HG02840 (cell line): ENCODE results near the gene RBPMS2.

Experiments used
- ATAC-seq: cut with Tn5 transposase; IDR thresholded peaks from one replicate; pipeline ENCODE4 v1.9.1; 2021; ENCODE audit warnings: mild to moderate bottlenecking, moderate library complexity, moderate number of reproducible peaks; ENCODE audit not compliant: unreplicated experiment, low FRiP score

Gene RBPMS2

GRCh38 chr15:64698823-64699222, 76.6 kb downstream of the RBPMS2 start:
- ATAC-seq, result no peak

DNA sequence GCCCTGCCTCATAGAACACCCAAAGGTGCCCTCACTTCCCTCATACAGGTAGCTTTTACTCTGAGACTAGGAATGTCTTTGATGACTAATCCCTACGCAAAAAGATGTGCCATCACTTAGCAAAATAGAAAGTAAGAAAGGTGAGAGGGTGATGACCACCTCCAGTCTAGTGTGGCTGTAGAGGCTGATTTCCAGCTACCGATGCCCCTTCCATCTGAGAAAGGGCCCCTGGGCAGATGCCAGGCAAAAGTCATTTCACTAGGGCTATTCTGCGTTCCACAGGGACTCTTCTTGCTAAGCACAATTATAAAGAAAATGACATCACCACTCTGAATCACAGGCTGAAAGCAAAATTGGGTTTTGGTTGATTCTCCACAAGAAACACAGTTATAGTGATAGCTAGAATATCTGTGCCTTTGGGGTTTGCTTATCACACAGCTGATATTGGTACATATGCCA, 77.4 kb downstream of the RBPMS2 start:
- no peak for ATAC-seq

DNA sequence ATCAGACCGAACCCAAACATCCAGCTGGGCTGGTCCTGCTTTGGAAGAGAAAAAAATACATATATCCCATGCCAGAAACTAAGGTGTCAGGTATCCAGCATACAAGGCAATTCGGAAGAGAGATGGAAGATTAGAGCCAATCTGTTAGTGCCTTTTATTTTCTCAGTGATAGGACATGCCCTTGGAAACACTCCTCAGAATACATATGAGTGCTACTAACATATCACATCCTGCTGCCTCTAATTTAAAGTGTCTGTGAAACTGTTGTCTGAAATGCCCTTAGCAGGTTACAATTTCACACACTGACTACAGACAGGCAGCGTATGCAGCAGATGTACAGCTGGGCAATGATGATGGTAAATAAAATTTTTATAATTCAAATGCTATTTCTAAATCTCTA, 78.9 kb downstream of the RBPMS2 start:
- no peak for ATAC-seq

- ATAC-seq, result no peak
Observed at GRCh38 chr15:64695561-64695992, 79.8 kb downstream of the RBPMS2 start.

GRCh38 chr15:64694816-64695215, 80.6 kb downstream of the RBPMS2 start:
- no peak for ATAC-seq

DNA sequence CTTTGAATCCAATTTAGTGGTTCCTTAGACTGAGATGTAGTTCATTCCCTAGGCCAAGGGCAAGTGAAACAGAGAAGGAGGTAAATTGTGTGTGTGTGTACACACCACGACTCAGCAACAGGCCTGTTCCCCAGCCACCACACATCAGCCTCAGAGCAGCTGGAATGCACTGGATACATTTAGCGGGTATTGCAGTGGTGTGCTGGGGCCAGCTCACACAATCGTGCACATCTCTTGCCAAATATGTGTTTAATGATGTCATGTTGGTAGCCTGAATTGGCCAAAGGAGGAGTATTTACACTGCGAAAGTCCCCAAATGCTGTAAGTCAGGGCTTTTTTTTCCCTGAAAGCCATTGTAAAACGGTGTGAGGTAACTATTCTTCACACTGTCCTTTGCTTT, 82.3 kb downstream of the RBPMS2 start:
- no peak for ATAC-seq

DNA sequence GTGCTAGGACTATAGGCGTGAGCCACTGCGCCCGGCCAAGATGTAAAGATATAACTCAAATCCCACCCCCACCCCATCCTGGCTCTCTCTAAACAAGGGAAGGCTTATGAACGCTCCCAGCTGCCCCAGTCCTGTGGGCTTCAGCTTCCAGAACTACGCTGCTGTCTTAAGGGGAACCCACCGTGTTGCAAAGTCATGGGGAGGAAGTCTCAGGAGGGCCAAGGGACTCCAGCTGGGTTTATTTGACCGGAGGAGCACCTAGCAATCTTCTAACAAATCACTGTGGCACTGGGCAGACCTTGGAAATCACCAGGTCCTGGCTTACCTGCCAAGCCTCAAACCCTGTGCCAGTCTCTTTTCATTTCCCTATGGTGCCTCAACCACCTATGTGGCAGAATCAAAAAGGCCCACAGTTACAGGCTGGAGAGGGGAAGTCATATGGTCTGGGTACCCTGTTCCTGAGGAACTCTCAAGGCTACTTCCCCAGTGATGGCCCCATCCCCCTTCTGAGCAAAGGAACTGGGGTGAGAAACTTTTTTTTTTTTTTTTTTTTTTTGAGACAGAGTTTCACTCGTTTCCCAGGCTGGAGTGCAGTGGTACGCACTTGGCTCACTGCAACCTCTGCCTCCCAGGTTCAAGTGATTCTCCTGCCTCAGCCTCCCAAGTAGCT, 83.4 kb downstream of the RBPMS2 start:
- no peak for ATAC-seq

DNA sequence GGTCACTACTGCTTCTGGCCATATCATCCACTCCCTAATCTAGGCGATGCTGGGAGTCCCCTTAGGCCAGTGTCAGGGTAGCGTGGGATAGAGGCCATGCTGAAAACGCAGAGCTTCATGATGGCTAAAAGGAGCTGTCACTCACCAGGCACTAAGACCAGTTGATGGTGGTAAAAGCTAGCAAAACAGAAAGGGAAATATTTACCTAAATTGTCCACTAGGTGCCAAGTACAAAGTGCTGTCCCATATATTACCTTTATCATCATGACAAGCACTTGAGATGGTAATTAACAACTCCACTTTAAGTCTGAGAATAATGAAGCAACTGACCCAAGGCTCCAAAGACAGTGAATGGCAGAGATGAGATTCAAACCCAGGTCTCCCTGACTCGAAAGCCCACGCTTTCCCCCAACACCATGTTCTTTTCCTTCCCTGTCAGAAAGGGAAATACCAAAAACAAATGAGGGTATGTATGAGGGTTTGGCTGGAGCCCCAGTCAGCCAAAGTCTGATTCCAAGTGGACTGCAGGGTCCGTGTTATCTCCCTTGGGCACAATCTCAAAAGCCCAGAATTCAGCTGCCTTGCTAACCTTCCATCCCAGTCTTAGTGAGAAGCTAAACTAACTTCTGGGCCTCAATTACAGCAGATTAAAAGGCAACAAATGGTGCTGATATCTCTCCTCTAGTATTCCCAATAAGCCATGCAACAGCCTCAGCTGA, 84.7 kb downstream of the RBPMS2 start:
- ATAC-seq, result no peak

- ATAC-seq, result no peak
Observed at GRCh38 chr15:64690008-64690407, 85.4 kb downstream of the RBPMS2 start.
